C4-2B (cell line): Measurements from ENCODE around the gene ATP7B.

Experiments used
- CTCF ChIP-seq: fragments of 450-650 bp; conservative IDR thresholded peaks from 2 replicates; pipeline ENCODE4 v1.5.1; 2017; ENCODE audit warnings: mild to moderate bottlenecking
- ZFX ChIP-seq: fragments of 450-650 bp; IDR thresholded peaks from 2 replicates; pipeline ENCODE4 v1.6.1; 2017

GRCh38 chr13:52010890-52011631 lies at the start of gene ATP7B:
- TF ChIP-seq CTCF (no peak), ZFX (no peak)
